GM21723 (cell line): Measurements from ENCODE around the gene SGK1.
"Not testable (repeated sequence)": the region's sequence is repeated elsewhere in the genome, so short reads cannot be mapped to it uniquely, and the experiment has no call there.

Experiments
- ATAC-seq: cut with Tn5 transposase; IDR thresholded peaks from one replicate; pipeline ENCODE4 v1.9.1; 2021; ENCODE audit warnings: mild to moderate bottlenecking, moderate library complexity; ENCODE audit not compliant: unreplicated experiment

The SGK1 gene

DNA sequence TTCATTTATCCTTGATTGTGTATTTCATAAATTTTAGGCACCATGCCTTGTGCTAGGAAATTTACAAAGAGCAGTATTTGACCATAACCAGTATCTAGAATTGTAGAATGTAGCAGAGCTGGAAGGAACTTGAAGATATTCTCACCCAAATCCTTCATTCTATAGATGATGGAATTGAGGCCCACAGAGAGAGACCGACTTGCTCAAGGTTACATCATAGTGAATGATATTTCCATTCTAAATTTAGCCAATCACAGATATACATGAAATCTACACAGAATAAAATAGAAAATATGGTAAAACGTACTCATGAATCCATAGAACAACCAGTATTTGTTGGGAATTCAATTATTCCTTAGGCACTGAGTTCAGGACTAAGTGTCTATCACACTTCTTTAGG lies 10.9 kb upstream of the SGK1 start:
- ATAC-seq = no peak

DNA sequence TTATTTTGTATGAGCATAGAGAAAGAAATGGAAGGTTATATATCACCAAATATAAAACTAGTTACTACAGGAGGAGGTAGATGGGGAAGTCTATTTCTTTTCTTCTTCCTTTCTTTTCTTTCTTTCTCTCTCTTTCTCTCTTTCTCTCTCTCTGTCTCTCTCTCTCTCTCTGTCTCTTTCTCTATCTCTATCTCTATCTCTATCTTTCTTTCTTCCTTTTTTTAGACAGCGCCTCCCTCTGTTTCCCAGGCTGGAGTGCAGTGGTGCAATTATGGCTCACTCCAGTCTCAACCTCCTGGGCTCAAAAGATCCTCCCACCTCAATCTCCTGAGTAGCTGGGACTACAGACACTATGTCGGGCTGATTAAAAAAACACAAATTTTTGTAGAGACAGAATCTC lies 10.2 kb upstream of the SGK1 start:
- ATAC-seq = no peak

DNA sequence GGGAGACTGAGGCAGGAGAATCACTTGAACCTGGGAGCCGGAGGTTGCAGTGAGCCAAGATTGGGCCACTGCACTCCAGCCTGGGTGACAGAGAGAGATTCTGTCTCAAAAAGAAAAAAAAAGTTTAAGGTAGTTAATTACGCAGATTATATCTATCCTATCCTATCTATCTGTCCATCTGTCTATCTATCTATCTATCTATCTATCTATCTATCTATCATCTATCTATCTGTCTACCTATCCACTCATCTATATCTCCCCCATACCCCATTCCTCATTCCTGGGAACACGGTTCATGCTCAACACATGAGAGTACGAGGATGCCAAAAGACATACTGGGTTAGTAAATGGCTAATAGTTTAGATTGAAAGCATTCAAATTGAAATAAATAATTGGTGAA lies 8.3 kb upstream of the SGK1 start:
- not testable (repeated sequence) for ATAC-seq

DNA sequence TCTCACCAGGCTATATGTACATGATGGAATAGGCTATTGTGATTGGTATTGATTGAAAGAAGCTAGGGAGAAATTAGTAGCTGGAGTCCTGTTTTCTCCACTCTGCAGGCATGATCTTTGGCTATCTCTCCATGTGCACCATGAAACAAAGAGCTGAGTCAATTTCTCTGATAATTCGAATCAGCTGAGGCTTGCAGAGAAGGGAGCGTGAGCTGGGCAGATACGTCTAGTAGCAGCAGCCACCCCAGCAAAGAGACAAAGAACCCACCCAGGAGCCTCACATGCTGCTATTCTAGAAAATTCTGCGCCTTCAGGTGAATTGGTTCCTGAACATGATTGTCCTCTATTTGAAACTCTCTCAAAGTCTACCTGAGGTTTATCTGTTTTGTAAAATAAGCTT lies 6.9 kb upstream of the SGK1 start:
- no peak for ATAC-seq

DNA sequence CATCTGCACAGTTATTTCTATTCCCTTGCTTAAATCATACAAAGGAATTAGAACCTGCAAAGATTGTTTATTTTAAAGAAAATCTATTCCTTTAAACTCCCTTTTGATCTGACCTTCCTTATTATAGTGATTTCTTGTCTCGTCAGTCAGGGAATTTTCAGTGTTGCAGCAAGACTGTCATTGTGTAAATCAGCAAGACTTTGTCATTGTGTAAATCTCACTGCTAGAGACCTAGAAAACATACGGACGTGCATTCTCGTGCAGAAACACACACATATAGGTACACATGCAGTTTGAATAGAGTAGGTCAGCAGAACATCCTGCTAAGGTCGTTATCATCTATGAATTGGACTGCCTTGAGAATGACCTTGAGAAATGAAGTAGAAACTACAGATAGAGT lies 6.2 kb upstream of the SGK1 start:
- no peak for ATAC-seq

DNA sequence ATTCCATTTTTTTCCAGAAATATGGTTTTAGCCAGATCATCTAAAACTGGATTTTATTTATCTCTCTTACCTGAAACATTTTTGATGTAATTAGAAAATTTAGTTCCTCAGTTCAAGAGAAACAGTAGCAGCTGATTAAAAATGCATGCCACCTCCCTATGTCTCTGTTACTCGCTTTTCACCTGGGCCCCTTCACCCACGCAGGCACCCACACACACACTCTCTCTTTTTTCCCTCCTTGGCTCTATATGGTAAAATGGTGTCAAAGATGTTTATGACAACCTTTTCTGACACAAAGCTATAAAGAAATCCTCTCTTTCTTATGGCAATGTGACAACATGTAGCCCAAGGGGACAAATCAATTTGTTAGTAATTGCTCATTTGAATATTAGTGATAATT lies 5.8 kb upstream of the SGK1 start:
- ATAC-seq = no peak

DNA sequence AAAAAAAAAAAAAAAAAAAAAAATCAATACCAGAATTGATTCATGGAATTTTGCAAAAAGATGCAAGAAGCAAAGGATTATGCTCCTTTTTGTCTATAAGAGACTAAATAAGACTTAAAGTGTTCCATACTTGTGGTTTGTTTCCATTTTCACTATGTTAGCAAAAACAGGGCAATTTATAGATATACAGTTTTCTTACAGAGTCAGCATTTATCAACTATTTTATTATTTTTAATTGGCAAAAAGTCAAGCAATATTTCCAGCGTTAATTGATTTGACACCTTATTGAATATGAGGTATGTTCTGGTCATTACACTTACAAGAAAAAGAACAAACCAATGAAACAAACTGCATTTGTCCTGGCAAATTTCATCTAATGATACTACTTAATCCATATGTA lies 5.4 kb upstream of the SGK1 start:
- no peak for ATAC-seq

DNA sequence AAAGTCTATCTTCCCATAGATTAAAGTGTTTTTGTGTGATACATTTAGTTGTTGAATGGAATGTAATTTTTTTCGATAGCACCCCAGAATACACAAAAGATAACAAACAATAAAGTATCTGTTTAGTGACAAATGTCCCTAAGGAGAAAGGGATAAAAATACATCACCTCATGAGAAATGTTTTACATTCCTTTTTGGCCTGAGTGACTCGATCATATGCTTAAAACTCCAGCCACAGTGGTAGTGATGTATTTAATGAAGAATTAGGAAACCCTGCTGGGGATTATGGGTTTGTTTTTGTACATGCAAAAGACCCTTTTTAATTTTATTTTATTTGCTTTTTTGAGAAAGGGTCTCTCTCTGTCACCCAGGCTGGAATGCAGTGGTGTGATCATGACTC lies 4.3 kb upstream of the SGK1 start:
- no peak for ATAC-seq

DNA sequence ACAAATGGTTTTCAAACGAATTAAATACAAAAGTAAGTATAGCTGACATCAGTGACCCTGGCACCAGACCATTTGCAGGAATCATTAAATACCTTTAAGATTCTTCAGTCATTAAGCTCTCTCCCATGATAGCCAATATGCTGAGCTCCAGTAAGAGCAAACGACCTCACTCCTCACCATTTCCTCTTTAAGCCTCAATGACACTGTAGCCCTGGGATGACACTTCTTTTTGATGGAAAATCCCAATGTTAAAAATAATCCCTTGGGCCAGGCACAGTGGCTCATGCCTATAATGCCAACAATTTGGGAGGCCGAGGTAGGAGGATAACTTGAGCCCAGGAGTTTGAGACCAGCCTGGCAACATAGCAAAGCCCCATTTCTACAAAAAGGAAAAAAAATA lies 3.3 kb upstream of the SGK1 start:
- ATAC-seq = no peak

DNA sequence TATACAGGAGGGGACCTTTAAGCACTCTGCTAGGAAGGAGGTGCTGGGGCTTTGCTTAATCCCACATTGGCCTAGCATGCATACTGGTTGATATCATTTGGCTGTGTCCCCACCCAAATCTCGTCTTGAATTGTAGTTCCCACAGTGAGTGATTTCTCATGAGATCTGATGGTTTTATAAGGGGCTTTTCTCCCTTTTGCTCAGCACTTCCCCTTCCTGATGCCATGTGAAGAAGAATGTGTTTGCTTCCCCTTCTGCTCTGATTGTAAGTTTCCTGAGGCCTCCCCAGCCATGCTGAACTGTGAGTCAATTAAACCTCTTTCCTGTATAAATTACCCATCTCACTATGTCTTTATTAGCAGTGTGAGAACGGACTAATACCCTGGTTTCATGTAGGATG lies 1.8 kb upstream of the SGK1 start:
- ATAC-seq = not testable (repeated sequence)

DNA sequence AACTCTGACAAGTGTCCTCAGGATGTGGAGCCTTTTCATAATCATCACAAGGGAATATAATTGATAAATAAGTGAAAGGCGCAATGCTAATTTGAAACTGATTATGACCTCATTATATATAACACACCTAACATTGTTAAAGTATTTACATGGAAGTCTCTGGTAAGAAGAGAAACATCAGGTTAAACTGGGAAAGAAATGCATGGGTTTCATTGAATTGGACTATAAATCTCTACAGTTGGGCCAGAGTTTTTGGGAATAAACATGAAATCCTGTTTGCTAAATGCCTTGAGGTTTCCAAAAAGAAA lies 1.0 kb upstream of the SGK1 start:
- ATAC-seq = no peak

DNA sequence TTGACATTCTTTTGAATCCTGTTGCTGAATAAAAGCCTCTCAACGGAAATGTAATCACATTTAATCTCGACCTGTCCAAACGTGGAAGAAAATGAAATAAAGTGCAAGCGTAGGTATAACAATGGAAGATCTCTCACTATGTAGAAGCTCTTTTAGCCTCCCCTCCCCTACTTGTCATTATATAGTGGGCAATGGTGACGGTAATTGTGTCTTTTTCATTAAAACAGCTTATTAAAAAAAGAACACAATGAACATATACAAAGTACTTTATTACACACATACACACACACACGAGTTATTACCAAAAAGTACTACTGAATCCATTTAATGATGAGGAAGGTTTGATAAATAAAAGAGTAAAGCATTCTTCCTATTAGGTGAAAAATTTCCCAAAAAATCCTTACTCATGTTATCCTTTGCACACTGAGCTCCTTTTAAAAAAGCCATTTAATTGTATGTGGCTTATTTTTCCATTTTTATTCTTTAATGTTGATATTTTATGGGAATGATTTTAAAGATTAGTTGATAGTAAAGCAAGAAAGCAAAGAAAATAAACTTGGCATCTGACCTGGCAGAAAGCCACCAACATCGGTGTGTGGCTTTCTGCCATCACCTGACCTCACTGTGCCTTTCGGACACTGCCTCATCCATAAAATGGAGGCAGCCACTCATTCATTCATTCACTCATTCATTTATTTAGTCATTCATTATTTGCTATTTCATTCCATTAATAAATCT lies 493 bp upstream of the SGK1 start:
- no peak for ATAC-seq

DNA sequence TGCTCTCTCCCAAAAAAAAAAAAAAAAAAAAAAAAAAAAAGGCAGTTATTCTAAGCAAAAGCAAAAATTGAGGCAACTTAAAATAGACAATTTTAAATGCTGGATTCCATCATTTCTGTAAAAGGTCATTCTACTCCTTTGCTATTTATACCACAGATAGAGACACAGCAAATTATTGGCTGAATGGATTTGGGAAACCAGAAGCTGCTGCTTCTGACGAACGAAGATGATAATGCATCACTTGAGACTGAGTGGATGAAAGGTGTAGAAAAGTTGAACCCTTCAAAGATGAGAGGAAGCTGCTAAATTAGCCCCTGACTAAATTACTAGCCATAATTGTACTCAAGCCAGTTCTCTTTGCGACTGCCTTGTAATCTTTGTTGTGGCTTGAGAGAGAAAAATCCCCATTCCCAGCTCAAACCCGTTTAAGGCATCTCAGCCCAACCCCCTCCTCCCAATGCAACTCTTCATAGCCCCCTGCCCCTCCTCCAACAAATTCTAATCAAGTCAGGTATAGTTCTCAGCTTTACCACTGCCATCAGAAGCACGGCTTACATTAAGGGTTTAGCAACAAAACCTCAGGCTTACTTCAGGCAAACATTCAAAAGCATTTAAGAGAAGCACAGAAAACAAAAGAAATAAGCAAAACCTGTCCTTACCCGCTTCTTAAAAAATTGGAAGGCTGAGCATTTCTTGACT lies 1.0 kb downstream of the SGK1 start:
- no peak for ATAC-seq

DNA sequence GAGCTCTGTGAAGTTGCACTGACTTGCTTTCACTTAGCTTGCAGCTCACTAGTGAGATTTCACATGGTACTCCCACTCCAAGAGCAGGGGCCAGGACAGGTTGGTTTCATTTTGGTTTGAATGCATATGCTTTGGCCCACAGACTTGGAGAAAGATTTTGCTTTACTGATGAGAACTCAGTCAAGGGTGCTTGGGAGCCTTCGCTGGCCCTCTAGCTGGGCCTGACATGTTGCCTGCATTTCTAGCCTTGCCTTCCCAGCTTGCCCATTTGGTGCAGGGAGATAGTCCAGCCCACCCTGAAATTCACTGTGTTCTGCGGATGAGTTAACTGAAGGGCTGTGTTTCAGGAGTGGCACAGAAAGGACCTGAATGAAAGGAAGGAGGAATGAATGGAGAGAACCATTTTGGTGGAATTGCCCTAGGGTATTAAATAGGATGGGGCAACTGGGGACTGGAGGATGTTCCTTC lies 1.9 kb downstream of the SGK1 start:
- ATAC-seq = no peak

DNA sequence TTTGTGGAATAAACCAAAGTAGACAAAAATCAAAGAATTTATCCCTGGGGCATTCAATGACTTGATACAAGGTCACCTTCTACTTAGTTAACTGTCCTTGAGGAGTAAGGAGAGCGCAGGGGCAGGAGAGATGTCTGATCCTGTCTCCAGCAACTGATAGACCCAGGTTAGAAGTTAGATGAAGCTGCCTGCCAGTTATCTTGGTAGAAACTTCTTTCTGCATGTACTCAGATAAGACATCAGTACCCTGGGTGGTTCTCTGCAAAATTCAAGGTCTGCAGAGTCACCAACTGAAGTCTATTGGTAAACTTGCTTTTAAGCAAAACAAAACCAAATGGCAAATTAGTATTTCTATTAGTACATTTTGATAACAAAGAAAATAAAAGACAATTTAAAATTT lies 2.7 kb downstream of the SGK1 start:
- no peak for ATAC-seq

DNA sequence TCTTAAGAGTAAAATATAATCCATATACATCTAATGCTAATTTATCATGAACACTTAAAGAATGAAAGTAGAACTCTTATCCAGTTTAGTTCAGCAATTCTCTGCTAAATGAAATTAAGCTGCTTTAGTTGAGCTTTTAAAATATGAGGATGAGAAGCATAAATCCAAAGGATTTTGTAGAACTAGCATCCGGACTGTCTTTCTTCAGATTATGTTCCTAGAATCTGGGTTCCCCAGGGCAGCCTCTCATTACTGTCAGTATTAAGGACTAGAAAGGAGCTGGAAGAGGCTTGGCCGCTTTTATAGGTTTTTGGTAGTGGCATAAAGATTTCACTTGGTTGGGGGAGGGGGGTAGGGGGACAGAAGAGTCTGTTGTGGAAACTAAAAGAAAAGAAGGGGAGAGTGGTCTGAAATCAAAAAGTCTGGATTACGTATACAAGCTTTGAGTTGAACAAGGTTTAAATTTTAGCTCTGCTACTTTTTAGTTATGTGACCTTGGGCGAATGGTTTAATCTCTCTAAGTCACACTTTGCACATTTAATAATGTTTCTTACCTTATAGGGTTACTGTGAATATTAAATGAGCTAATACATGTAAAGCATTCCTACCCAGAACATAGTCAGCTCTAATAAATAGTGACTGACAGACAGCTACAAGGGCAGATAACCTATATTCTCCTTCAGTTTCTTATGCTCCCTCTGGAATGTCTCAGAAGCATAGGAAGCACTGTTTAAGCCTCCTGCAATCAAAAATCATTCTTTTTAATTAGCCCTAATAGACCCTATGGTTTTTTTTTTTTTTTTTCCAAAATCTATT lies 3.7 kb downstream of the SGK1 start:
- no peak for ATAC-seq

DNA sequence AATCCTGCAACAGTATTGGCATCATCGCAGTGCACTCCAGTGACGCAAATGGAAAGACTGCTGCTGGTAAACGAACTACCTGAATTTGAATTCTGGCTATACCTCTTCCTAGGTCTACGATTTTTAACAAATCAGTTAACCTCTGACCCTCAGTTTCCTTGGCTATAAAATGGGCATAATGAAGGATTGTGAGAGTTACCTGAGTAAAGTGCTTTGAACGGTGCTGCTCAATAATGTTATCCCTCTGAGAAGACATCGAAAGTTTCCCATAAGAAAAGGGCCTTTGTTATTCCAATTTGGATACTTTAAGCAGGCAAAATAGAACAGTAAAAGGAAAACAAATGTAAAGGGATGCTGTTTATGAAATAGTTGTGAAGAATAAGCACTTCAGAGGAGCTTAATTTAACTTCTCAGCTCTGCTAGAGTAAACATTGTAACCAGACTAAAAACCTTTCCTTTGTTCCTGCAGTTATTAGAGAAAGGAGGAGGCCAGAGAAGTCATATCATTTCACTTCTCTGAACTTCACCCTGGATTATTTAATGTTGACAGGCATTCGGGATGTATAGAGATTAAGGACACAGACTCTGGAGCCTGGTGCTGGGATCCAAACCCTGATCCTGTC lies 5.8 kb downstream of the SGK1 start:
- no peak for ATAC-seq

DNA sequence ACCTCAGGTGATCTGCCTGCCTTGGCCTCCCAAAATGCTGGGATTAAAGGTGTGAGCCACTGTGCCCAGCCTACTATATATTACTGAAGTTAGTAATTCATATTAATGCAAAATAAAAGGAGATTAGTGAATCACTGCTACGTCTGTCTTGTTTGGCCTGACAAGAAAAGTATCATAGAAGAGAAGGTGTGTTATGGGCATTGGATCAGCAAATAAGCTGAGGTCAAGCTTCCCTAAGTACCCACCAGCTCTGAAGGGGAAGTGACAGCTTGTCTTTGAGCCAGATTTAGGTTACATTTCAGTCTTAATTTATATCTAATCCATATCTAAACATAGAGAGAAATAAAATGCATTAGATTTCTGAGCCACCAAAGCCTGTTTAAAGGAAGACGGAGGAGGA lies 7.1 kb downstream of the SGK1 start:
- ATAC-seq = no peak

DNA sequence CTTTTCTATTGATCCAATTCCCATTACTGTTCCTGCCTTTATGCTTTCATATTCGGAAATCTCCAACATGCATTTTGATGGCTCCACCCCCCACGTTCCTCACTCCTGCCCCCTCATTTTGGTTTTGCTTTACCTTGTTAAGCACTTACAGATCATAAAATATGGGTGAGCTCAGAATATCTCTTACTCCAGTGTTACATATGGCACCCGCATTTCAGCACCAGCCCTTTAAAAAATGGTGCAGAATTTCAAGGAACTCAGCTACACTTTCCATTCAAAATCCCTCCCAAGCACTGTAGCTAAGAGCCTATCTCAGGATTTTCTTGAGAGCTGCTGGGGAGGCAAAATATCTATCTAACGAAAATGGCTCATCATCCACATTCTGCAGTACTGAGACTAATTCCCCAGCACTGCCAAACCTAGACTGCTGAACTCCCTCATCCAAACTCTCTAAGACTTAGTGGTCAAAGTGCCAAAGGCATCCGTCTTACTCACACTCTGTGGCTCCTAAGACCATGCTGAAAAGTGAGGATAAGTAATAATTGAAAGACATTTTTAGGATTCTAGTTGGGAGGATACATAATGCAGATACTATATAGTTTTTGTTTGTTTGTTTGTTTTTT lies 7.8 kb downstream of the SGK1 start:
- ATAC-seq = no peak

DNA sequence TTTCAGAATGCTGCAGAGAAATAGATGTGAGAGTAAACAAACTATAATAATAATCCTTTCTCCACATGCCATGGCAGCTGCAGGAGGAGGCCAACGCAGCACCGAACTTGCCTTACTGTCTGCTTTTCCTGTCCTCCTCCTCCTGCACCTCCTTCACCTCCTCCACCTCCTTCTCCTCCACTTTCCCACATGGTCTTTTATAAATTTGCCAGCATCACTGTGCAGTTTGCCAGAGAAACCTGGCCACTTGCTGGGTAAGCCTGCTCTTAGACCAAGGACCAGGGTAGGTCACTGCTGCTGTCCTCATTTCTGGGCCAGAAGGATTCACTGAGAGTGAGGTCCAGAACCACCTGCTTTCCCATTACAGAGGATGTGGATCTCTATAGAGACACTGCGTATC lies 8.7 kb downstream of the SGK1 start:
- no peak for ATAC-seq

DNA sequence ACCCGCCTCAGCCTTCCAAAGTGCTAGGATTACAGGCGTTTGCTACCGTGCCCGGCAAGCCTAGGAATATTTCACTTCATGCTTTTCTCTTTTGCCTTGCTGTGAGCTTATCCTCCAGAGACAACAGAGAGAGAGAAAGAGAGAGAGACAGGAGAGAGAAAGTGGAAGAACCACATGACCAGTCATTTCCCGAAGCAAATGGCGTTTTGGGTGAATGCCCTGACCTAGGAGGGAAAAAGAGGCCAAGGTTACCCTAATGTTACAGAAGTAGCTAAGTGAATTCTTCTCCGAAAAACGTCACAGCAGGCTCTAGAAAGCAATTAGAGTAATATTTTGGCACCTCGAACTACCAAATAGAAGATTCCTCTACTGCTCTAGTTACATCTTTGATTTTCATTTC lies 9.1 kb downstream of the SGK1 start:
- ATAC-seq = no peak
